Breast epithelium (tissue), 4 donors: Measurements from ENCODE around the gene TPK1. TPM values are rescaled to one million over a fixed set of nuclear protein-coding genes. Genes with fewer than 3 reads are reported as not detected.

Source experiments
- DNase-seq, 2 donors: peaks; one replicate each; pipeline ENCODE4 v3.0.0-alpha.2; 2019; ENCODE audit warnings: low spot score in 2 of 2
- H3K27ac ChIP-seq, 2 donors: fragments of 200-600 bp; sonication (generic) in 1 of 2; one replicate each; pipeline ENCODE4 v1.5.1; 2016 to 2019; ENCODE audit warnings: mild to moderate bottlenecking in 1 of 2
- H3K27me3 ChIP-seq, 2 donors: fragments of 200-600 bp; sonication (generic) in 1 of 2; one replicate each; pipeline versions ENCODE4 v1.5.1 to v1.6.0; 2017 to 2019; ENCODE audit warnings: control low read depth in 1 of 2, mild to moderate bottlenecking in 1 of 2
- H3K36me3 ChIP-seq: fragments of 200-600 bp; one replicate; pipeline ENCODE4 v1.5.1; 2019
- H3K4me1 ChIP-seq, 2 donors: fragments of 200-600 bp; sonication (generic); one replicate each; pipeline ENCODE4 v1.5.1; 2016 to 2019; ENCODE audit warnings: control low read depth in 1 of 2
- H3K4me3 ChIP-seq, 3 donors: fragments of 200-600 bp; sonication (generic); 1 replicate in 2 of 3; 2 replicates in 1 of 3; pipeline ENCODE4 v1.5.1; 2016 to 2019; ENCODE audit warnings: mild to moderate bottlenecking in 3 of 3, moderate library complexity in 2 of 3
- H3K9me3 ChIP-seq, 2 donors: fragments of 200-600 bp; sonication (generic) in 1 of 2; one replicate each; pipeline ENCODE4 v1.5.1; 2016 to 2019; ENCODE audit warnings: control low read depth in 1 of 2
- POLR2A ChIP-seq: fragments of 450-650 bp; IDR thresholded peaks from one replicate; pipeline ENCODE4 v1.6.1; 2016; ENCODE audit warnings: antibody characterized with exemption, mild to moderate bottlenecking, moderate library complexity
- POLR2AphosphoS5 ChIP-seq, 3 donors: sonication (generic); formaldehyde crosslinking; IDR thresholded peaks; one replicate each; pipeline ENCODE4 v1.6.1; 2017; ENCODE audit warnings: antibody characterized with exemption in 3 of 3
- intact Hi-C: fragments of 100-400 bp; cut with DNase I; formaldehyde crosslinking; loops from one replicate; pipeline ENCODE4 v1.15.1; 2023; ENCODE audit warnings: low total_unique reads
- total RNA-seq, 3 donors: library from RNA; depleted of rRNA; stranded (reverse); fragments of >200 nt; gene quantifications; one replicate each; pipeline ENCODE4 v1.1.0, GENCODE V29; 2016
- TF ChIP-seq, protein P1 (sequence below), 3 donors: fragments of 450-650 bp; IDR thresholded peaks; one replicate each; pipeline ENCODE4 v1.5.1; 2016 to 2017; ENCODE audit warnings: antibody characterized with exemption in 3 of 3, mild to moderate bottlenecking in 3 of 3, moderate library complexity in 3 of 3

The TPK1 gene
- 1 to 10 TPM; 4.8 to 9.8 (median 7.9) TPM for total RNA-seq

DNA sequence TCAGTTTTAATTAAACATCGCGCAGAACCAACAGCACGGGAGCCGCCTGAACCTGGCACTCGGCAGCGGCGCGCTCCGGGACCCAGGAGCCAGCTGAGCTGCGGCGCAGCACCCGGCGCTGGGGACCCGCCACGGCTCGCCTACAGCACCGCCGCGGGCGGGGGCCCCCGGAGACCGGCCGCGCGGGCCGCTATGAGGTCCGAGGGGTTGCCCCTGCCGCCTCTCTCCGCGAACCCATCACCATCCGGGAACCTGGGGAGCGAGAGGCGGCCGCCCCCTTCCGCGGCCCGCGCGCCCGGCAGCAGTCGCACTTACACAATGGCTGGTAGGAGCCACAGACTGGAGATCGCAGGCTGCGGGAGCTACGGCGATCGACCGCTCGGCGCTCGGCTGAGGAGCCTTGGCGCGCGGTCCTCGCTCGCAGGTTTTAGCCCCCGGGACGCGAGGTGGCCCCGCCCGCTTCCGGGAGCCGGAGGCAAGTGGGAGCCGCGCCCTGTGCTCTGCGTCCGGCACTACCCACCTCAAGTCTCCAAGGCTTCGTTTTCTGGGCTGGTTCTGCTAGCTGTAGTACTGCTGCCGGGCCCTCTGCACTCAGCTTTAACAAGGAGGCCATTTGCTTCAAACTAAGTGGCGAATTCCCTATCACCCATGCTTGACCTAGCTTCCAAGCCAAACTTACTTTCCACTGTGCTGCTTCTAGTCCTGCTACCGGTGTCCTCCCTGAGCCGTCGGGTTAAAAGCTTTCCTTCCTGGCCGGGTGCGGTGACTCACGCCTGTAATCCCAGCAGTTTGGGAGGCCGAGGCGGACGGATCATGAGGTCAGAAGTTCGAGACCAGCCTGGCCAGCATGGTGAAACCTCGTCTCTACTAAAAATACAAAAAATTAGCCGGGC is at the start of gene TPK1:
Gene TPK1 (minus strand): TSS at position 402 of the 893 bp plus-strand sequence. CDS start 451 bp downstream, outside the sequence.
- no peaks in the 10 kb centered on the region for H3K36me3 ChIP-seq
- peak within 1 kb of the TSS; percentile 73 to 82 (median 76) for H3K4me3 ChIP-seq
- no peaks in the 10 kb centered on the region for H3K27me3 ChIP-seq
- H3K27ac ChIP-seq, result peak within 1 kb of the TSS; percentile 88 to 92
- H3K4me1 ChIP-seq, result no peaks in the 10 kb centered on the region
- intact Hi-C loops, result no loop called here
- peak; percentile 65 to 75 for DNase-seq
- no peaks in the 10 kb centered on the region for H3K9me3 ChIP-seq
- TF ChIP-seq, protein P1, sequence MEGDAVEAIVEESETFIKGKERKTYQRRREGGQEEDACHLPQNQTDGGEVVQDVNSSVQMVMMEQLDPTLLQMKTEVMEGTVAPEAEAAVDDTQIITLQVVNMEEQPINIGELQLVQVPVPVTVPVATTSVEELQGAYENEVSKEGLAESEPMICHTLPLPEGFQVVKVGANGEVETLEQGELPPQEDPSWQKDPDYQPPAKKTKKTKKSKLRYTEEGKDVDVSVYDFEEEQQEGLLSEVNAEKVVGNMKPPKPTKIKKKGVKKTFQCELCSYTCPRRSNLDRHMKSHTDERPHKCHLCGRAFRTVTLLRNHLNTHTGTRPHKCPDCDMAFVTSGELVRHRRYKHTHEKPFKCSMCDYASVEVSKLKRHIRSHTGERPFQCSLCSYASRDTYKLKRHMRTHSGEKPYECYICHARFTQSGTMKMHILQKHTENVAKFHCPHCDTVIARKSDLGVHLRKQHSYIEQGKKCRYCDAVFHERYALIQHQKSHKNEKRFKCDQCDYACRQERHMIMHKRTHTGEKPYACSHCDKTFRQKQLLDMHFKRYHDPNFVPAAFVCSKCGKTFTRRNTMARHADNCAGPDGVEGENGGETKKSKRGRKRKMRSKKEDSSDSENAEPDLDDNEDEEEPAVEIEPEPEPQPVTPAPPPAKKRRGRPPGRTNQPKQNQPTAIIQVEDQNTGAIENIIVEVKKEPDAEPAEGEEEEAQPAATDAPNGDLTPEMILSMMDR (IDR thresholded peaks at IDR 0.05), result no peak
- no peak for TF ChIP-seq POLR2A
- TF ChIP-seq POLR2AphosphoS5 (IDR thresholded peaks at IDR 0.05), result peak; percentile 73 to 75 (median 75)

DNA sequence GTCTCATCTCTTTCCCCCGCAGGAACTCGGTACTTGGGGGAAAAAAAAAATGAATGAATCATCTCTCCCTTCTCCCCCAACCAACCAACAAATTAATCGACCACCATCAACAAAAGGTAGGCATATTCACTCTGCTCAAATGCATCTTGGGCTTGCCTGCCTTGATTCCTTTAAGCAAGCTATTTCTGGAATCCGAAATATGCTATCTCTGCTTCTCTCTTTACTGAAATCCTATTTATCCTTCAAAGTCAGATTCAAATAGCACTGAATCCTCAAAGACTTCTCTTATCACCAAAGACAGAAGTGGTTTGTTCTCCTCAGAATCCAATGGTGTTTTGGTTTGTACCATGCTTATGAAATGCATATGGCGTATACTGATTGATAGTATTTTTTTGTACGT is 49.6 kb upstream of the TPK1 start:
- H3K27ac ChIP-seq, result no peak overlapping the region
- no peaks in the 10 kb centered on the region for H3K36me3 ChIP-seq
- intact Hi-C loops, result no loop called here
- no peaks in the 10 kb centered on the region for H3K9me3 ChIP-seq
- no peak for TF ChIP-seq POLR2AphosphoS5 (IDR thresholded peaks at IDR 0.05)
- TF ChIP-seq, protein P1 (IDR thresholded peaks at IDR 0.05), result no peak
- no peak for TF ChIP-seq POLR2A
- no peaks in the 10 kb centered on the region for H3K27me3 ChIP-seq
- no peak overlapping the region for H3K4me3 ChIP-seq
- DNase-seq, result no peak
- H3K4me1 ChIP-seq, result no peaks in the 10 kb centered on the region

DNA sequence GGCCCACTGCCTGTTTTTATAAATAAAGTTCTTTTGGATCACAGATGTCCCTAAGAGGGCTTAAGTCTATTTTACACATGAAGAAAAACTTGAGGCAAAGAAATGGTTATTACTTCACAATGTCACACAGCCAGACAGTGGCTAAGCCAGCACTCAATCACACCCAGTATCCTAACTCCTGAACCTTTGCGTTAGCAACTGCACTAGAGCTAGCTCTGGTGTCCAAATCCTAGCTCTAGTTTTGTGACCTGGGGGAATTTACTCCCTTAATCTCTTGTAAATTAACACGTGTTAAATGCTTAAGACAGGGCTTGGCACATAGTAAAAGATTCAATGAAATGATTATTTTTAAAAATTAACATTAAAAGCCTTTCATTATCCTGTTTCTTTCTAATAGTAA is 49.0 kb upstream of the TPK1 start:
- H3K27ac ChIP-seq, result no peak overlapping the region
- TF ChIP-seq POLR2A (no peak), POLR2AphosphoS5 (IDR thresholded peaks at IDR 0.05) (no peak)
- TF ChIP-seq, protein P1 (IDR thresholded peaks at IDR 0.05), result no peak
- no peaks in the 10 kb centered on the region for H3K36me3 ChIP-seq
- H3K4me3 ChIP-seq, result no peak overlapping the region
- H3K9me3 ChIP-seq, result no peaks in the 10 kb centered on the region
- intact Hi-C loops, result no loop called here
- no peaks in the 10 kb centered on the region for H3K27me3 ChIP-seq
- H3K4me1 ChIP-seq, result no peaks in the 10 kb centered on the region
- no peak for DNase-seq

DNA sequence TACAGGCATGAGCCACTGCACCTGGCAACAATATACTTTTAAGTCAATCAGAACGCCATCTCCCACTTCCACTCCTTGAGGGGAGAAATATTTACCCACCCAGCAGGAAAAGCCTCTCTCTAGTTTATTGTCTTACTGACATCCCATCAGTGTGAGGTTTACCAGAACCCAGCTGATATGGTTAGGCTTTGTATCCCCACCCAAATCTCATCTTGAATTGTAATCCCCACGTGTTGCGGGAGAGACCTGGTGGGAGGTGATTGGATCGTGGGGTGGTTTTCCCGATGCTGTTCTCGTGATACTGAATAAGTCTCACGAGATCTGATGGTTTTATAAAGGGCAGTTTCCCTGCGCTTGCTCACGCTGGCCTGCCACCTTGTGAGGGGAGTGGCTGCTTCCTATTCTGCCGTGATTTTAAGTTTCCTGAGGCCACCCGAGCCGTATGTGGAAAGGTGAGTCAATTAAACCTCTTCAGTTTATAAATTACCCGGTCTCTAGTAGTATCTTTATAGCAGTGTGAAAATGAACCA is 37.5 kb upstream of the TPK1 start:
- TF ChIP-seq, protein P1 (IDR thresholded peaks at IDR 0.05), result no peak
- TF ChIP-seq POLR2AphosphoS5 (IDR thresholded peaks at IDR 0.05) (no peak), POLR2A (no peak)
- H3K4me3 ChIP-seq, result no peak overlapping the region
- no peak for DNase-seq
- H3K27ac ChIP-seq, result no peak overlapping the region
- intact Hi-C loops, result no loop called here
- H3K36me3 ChIP-seq, result no peaks in the 10 kb centered on the region
- H3K4me1 ChIP-seq, result no peaks in the 10 kb centered on the region
- no peaks in the 10 kb centered on the region for H3K27me3 ChIP-seq
- no peaks in the 10 kb centered on the region for H3K9me3 ChIP-seq

DNA sequence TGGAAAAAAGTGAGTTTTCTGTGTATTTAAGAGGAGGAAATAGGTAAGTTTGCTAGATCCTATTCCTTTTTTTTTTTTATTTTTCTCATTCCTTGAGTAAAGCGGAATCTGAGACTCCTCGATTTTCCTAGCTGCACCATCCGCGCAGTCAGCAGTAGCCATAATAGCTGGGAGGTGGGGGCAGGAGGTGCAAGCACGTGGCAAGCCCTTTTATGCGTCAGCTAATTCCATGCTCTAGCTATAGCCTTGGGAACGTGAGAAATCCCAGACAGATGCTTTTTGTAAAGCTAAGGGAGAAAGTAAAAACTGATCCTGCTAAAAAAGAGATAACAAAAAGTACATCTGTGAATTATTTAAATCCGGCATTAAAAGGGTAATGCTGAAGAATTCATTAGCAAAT is 33.2 kb upstream of the TPK1 start:
- DNase-seq, result no peak
- no peaks in the 10 kb centered on the region for H3K36me3 ChIP-seq
- no peaks in the 10 kb centered on the region for H3K4me1 ChIP-seq
- no peak overlapping the region for H3K4me3 ChIP-seq
- no peaks in the 10 kb centered on the region for H3K9me3 ChIP-seq
- intact Hi-C loops, result no loop called here
- H3K27me3 ChIP-seq, result no peaks in the 10 kb centered on the region
- no peak overlapping the region for H3K27ac ChIP-seq
- TF ChIP-seq POLR2A (no peak), POLR2AphosphoS5 (IDR thresholded peaks at IDR 0.05) (no peak)
- TF ChIP-seq, protein P1 (IDR thresholded peaks at IDR 0.05), result no peak
